Stimulated activated CD4-positive, alpha-beta T cell treated with anti-CD3 and anti-CD28 coated beads, Interleukin-12 subunit alpha, Interleukin-12 subunit beta, amount 100 ng/mL, for 4 hours (primary cell): Measurements from ENCODE around the gene ACTL6B.

Experiments used
- DNase-seq: peaks from one replicate; pipeline ENCODE4 v3.0.0-alpha.2; 2020

The ACTL6B gene

DNA sequence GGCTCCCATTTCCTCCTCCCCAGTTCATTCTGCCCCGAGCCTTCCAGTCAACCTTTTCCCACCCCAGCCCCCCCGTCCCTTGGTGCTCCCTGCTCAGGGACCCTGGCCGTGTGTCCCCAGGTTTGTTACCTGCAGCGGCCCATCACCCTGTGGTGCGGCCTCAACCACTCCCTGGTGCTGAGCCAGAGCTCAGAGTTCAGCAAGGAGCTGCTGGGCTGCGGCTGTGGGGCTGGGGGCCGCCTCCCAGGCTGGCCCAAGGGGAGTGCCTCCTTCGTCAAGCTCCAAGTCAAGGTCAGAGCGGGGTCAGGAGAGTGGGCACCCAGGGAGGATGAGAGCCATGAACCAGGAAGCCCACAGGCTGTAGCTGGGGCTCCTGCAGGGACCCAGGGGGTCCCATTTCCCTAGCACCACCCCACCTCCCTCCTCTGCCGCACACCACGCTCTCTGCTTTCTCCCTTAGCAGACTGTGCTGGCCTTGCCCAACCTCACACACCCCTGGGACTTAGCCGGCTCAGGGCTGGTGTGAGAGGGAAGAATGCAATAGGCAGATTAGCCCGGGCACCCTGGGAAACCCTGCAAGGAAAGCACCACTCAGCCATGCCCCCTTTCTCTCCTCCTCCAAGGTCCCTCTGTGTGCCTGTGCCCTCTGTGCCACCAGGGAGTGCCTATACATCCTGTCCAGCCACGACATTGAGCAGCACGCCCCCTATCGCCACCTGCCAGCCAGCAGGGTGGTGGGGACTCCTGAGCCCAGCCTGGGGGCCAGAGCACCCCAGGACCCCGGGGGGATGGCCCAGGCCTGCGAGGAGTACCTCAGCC, 56.1 kb downstream of the ACTL6B start:
- no peak for DNase-seq

DNA sequence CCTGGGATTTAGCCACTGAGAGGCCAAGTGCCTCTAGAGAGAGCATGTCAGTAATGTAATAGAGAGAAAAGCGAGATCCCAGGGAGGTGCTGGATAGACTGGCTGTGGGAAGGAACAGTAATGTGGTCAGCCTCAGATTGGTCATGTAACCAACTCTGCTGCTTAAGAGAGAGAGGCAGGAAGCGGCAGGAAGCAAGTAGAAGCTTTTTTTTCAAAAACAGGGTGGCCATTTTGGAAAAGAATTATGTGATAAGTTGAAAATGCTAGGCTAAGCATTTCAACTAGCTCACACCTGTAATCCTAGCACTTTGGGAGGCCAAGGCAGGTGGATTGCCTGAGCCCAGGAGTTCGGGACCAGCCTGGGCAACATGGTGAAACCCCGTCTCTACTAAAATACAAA, 57.8 kb downstream of the ACTL6B start:
- no peak for DNase-seq

DNA sequence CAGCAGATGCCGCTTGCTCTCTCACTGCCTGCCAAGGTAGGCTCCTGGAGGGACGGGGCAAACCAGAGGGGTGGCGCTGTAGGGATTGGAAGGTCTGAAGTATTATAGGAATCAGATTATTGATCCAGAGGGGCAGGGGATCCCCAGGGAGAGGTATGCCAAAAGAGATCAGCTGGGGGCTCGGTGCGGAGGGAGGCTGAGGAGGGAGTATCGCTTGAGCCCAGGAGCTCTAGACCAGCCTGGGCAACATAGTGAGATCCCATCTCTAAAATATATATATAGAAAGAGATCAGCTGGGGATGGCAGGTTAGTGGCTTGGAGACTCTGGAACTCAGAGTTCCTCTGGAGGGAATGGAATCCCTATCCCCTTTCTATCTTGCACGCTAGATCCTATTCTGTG, 61.1 kb downstream of the ACTL6B start:
- no peak for DNase-seq
